GM13976 (cell line): ENCODE results near the gene ADCY5.

ENCODE experiments used
- DNase-seq: peaks from one replicate; pipeline ENCODE4 v3.0.0; 2012; ENCODE audit warnings: low spot score
- CTCF ChIP-seq: IDR thresholded peaks from 2 replicates; pipeline ENCODE4 v1.5.1; 2012; ENCODE audit warnings: borderline replicate concordance, mild to moderate bottlenecking; ENCODE audit not compliant: insufficient read depth; ENCODE audit errors: extremely low read depth, missing control alignments, control extremely low read depth
- in situ Hi-C: fragments of 300-500 bp; cut with MboI; formaldehyde crosslinking; loops from one replicate; pipeline ENCODE4 v1.12.0; 2022; ENCODE audit warnings: low sequenced_read_pairs, mixed read lengths, inconsistent platforms; ENCODE audit not compliant: unreplicated experiment

Gene ADCY5

GRCh38 chr3:123341871-123342630 is 106.8 kb downstream of the ADCY5 start:
- in situ Hi-C loops = no loop called here
- DNase-seq = no peak
- no peak for TF ChIP-seq CTCF

GRCh38 chr3:123340336-123340735 is 108.6 kb downstream of the ADCY5 start:
- TF ChIP-seq CTCF = no peak
- DNase-seq = no peak
- in situ Hi-C loops = no loop called here

GRCh38 chr3:123339302-123339701 is 109.6 kb downstream of the ADCY5 start:
- in situ Hi-C loops = loop anchor here (10.0 kb wide), 1 partner anchor 215 kb away; no protein-coding TSS in a partner anchor

GRCh38 chr3:123338620-123339061 is 110.2 kb downstream of the ADCY5 start:
- in situ Hi-C loops = loop anchor here (10.0 kb wide), 1 partner anchor 216 kb away; no protein-coding TSS in a partner anchor
- DNase-seq = no peak
- no peak for TF ChIP-seq CTCF

More at GRCh38 chr3:123339302-123339701, 109.6 kb downstream of the ADCY5 start:
- no peak for TF ChIP-seq CTCF
- DNase-seq = no peak

- in situ Hi-C loops = loop anchor here (10.0 kb wide), 1 partner anchor 217 kb away; no protein-coding TSS in a partner anchor
- DNase-seq = no peak
- TF ChIP-seq CTCF = no peak
These were observed 110.8 kb downstream of the ADCY5 start for GRCh38 chr3:123337948-123338619.

GRCh38 chr3:123337226-123337625 is 111.7 kb downstream of the ADCY5 start:
- DNase-seq = no peak
- no peak for TF ChIP-seq CTCF
- in situ Hi-C loops = loop anchor here (10.0 kb wide), 1 partner anchor 218 kb away; no protein-coding TSS in a partner anchor
